Common myeloid progenitor, CD34-positive (primary cell): ENCODE results near the gene SFT2D3.

Experiments used
- CTCF ChIA-PET: fragments of 350-600 bp; sonication (Branson Sonifier 250); formaldehyde crosslinking; loops from one replicate; lab custom pipeline; 2021; ENCODE audit warnings: antibody characterized with exemption; lab: Charles Lee
- POLR2A ChIA-PET: fragments of 350-600 bp; sonication (Branson Sonifier 250); formaldehyde crosslinking; loops from one replicate; lab custom pipeline; 2021; ENCODE audit warnings: antibody characterized with exemption; lab: Charles Lee
- DNase-seq, 3 donors: peaks; one replicate each; pipeline versions ENCODE4 v3.0.0 to v3.0.0-alpha.2; 2013
- H3K27ac ChIP-seq, 2 experiments: 1 replicate in 1 of 2; 2 replicates in 1 of 2; pipeline ENCODE4 v1.7.0; 2013; ENCODE audit warnings: inconsistent platforms in 2 of 2, low read length in 2 of 2, mild to moderate bottlenecking in 2 of 2, low read depth in 1 of 2, moderate library complexity in 1 of 2; ENCODE audit not compliant: severe bottlenecking in 2 of 2, insufficient read depth in 1 of 2, poor library complexity in 1 of 2
- H3K27me3 ChIP-seq, 5 experiments: replicated peaks in 2 of 5; 1 replicate in 3 of 5; 2 replicates in 2 of 5; pipeline versions ENCODE4 v1.6.1 to v1.7.0; 2013; ENCODE audit warnings: low read length in 4 of 5, mild to moderate bottlenecking in 2 of 5, moderate library complexity in 2 of 5, inconsistent platforms in 1 of 5; ENCODE audit not compliant: insufficient read depth in 5 of 5, control insufficient read depth in 4 of 5
- H3K36me3 ChIP-seq, 4 experiments: 1 replicate in 2 of 4; 2 replicates in 2 of 4; pipeline versions ENCODE4 v1.6.1 to v1.7.0; 2013; ENCODE audit warnings: low read length in 3 of 4, control low read depth in 1 of 4, mild to moderate bottlenecking in 1 of 4; ENCODE audit not compliant: control insufficient read depth in 4 of 4, insufficient read depth in 4 of 4
- H3K4me1 ChIP-seq, 4 experiments: 1 replicate in 3 of 4; 2 replicates in 1 of 4; pipeline versions ENCODE4 v1.6.1 to v1.7.1; 2013; ENCODE audit warnings: low read length in 3 of 4, mild to moderate bottlenecking in 3 of 4, control low read depth in 1 of 4, inconsistent platforms in 1 of 4, moderate library complexity in 1 of 4; ENCODE audit not compliant: control insufficient read depth in 4 of 4, insufficient read depth in 4 of 4; ENCODE audit errors: control extremely low read depth in 1 of 4
- H3K4me3 ChIP-seq, 7 experiments: 1 replicate in 4 of 7; 2 replicates in 3 of 7; pipeline versions ENCODE4 v1.5.1 to v1.7.0; 2013; ENCODE audit warnings: mild to moderate bottlenecking in 7 of 7, low read length in 6 of 7, moderate library complexity in 6 of 7, inconsistent platforms in 2 of 7, low read depth in 2 of 7, control low read depth in 1 of 7; ENCODE audit not compliant: insufficient read depth in 4 of 7, control insufficient read depth in 1 of 7; ENCODE audit errors: extremely low read depth in 1 of 7
- H3K9me3 ChIP-seq, 5 experiments: 1 replicate in 4 of 5; 2 replicates in 1 of 5; pipeline versions ENCODE4 v1.6.1 to v1.7.1; 2013; ENCODE audit warnings: low read length in 4 of 5, mild to moderate bottlenecking in 2 of 5, inconsistent platforms in 1 of 5, low read depth in 1 of 5, moderate library complexity in 1 of 5; ENCODE audit not compliant: control insufficient read depth in 4 of 5, insufficient read depth in 2 of 5; ENCODE audit errors: control extremely low read depth in 1 of 5
- WGBS: methylation state at CpG from one replicate; pipeline ENCODE4 v1.1.5; 2013; ENCODE audit not compliant: insufficient coverage; 5-methylcytosine and 5-hydroxymethylcytosine counted together

Gene SFT2D3

DNA sequence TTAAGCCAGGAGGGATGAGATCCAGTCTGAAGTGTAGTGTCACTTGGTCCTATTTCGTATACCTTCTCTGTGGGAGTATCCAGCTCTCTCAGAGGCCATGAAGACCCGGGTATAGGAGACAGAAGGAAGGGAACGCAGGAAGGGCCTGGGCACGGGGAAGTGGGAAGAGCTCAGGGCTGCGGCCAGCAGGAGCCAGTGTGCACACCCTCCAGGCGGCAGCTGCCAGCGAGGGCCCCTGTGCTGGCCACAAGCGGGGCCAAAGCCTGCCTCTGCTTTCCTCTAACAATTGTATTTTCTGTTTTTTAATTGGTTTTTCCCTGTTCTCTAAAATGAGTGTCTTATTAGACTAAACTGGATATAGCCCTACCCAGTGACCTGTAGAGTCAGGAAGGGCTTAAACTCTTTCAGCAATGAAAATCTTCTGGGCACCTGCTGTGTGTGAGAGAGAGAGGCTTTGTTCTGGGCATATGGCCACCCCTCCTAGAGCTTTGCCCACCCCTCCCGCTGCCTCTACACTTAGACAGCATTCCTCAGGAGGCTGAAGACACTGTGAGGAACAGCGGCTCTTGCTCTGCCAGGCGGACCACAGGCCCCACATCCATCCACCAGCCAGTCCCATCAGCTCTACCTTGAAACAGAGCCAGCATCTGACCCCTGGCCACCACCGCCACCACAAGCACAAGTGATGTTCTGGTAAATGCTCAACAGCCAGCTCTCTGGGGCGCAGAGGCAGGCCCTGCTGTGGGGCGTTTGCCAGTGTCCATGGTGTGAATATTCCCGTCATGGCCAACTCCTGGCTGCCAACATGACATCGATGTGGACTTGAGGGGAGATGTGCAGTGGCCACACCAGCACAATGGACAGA lies 45.9 kb upstream of the SFT2D3 start:
- H3K9me3 ChIP-seq: no peaks in the 10 kb centered on the region
- no peak overlapping the region for H3K27ac ChIP-seq
- WGBS: 97% methylated on average over 11 of the region's 16 CpGs
- CTCF ChIA-PET: interaction anchor here (0.6 to 9.0 kb wide), 4 partner anchors 8 to 65 kb away, joined by 3 to 89 read pairs (median 3); no protein-coding TSS in a partner anchor
- peaks cover 0 to 27% (median 20%) of the 10 kb centered on the region in 4 experiments for H3K4me1 ChIP-seq
- H3K4me3 ChIP-seq: no peak overlapping the region
- POLR2A ChIA-PET: no interaction called here
- no peak for DNase-seq
- H3K27me3 ChIP-seq: no peaks in the 10 kb centered on the region
- H3K36me3 ChIP-seq: no peaks in the 10 kb centered on the region

DNA sequence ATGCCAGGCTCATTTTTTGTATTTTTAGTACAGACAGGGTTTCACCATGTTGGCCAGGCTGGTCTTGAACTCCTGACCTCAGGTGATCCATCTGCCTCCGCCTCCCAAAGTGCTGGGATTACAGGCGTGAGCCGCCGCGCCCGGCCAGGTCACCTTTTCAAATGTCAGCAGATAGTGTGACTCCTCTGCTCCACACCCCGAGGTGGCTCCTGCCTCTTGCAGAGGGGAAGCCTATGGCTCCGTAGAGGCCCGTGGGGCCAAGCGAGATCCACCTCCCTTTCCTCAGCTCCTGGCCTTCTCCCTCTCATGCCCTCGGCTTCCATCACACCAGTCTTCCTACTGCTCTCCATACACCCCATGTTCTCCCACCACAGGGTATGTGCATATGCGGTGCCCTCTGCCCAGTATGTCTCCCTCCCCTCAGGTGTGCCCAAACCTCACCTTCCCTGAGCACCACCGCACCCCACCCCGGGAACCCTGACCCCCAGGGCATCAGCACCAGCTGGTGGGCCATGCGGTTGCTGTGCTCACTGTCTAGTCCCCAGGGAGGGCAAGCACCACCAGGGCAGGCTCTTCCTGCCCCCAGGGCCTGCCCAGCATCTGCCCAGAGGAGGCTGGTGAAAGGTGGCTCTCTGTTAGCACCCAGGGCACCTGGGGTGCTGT lies 44.6 kb upstream of the SFT2D3 start:
- CTCF ChIA-PET: interaction anchor here (0.7 to 2.0 kb wide), 3 partner anchors 9 to 271 kb away, joined by 3 to 6 read pairs (median 4); no protein-coding TSS in a partner anchor
- H3K4me3 ChIP-seq: no peak overlapping the region
- POLR2A ChIA-PET: no interaction called here
- H3K27ac ChIP-seq: no peak overlapping the region
- H3K4me1 ChIP-seq: peaks cover 0 to 27% (median 20%) of the 10 kb centered on the region in 4 experiments
- H3K9me3 ChIP-seq: no peaks in the 10 kb centered on the region
- H3K27me3 ChIP-seq: no peaks in the 10 kb centered on the region
- WGBS: over 99% methylated on average over 12 of the region's 15 CpGs
- DNase-seq: no peak
- H3K36me3 ChIP-seq: no peaks in the 10 kb centered on the region

DNA sequence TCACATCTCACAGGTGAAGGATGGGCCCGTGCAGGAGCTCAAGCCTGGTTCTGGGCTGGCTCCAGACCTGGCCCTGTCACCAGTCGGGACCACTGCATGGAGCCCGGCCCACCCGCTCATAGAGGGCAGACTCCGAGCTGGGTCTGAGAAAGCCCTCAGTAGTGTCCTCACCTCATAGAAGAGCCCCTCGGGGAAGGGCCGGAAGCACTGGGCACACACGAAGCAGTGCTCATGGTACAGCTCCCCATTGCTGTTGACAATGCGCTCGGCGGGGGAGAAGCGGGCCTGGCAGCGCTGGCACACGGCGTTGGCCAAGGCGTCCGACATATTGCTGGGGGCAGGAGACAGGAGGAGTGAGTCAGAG lies 44.1 kb upstream of the SFT2D3 start:
- no peak overlapping the region for H3K27ac ChIP-seq
- H3K9me3 ChIP-seq: no peaks in the 10 kb centered on the region
- ChIA-PET POLR2A (no interaction called here), CTCF (interaction anchor here (1.3 to 2.0 kb wide), 2 partner anchors 9 to 19 kb away, joined by 4 to 6 read pairs; no protein-coding TSS in a partner anchor)
- no peak for DNase-seq
- H3K36me3 ChIP-seq: no peaks in the 10 kb centered on the region
- 92% methylated on average over 17 of the region's 17 CpGs for WGBS
- peaks cover 0 to 3% (median 0%) of the 10 kb centered on the region in 5 experiments for H3K27me3 ChIP-seq
- no peak overlapping the region for H3K4me3 ChIP-seq
- H3K4me1 ChIP-seq: peaks cover 0 to 27% (median 16%) of the 10 kb centered on the region in 4 experiments

DNA sequence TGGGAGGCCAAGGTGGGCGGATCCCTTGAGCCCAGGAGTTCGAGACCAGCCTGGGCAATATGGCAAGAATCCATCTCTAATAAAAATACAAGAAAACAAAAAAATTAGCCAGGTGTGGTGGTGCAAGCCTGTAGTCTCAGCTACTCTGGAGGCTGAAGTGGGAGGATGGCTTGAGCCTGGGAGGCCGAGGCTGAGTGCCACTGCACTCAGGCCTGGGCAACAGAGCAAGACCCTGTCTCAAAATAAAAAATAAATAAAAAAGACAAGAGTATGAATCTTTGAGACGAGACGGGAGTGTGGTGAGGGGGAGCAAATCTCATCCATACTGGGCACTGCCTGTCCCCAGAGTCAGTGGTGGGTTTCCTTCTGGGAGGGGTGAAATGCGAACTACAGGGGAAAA lies 43.2 kb upstream of the SFT2D3 start:
- H3K27me3 ChIP-seq: peaks cover 0 to 9% (median 4%) of the 10 kb centered on the region in 5 experiments
- ChIA-PET CTCF (interaction anchor here (1.3 to 2.0 kb wide), 2 partner anchors 10 to 19 kb away, joined by 4 to 6 read pairs; no protein-coding TSS in a partner anchor), POLR2A (no interaction called here)
- H3K4me1 ChIP-seq: peaks cover 0 to 18% (median 7%) of the 10 kb centered on the region in 4 experiments
- no peak overlapping the region for H3K4me3 ChIP-seq
- no peak for DNase-seq
- no peaks in the 10 kb centered on the region for H3K36me3 ChIP-seq
- H3K9me3 ChIP-seq: no peaks in the 10 kb centered on the region
- no peak overlapping the region for H3K27ac ChIP-seq
- WGBS: 95% methylated on average over 2 of the region's 6 CpGs

DNA sequence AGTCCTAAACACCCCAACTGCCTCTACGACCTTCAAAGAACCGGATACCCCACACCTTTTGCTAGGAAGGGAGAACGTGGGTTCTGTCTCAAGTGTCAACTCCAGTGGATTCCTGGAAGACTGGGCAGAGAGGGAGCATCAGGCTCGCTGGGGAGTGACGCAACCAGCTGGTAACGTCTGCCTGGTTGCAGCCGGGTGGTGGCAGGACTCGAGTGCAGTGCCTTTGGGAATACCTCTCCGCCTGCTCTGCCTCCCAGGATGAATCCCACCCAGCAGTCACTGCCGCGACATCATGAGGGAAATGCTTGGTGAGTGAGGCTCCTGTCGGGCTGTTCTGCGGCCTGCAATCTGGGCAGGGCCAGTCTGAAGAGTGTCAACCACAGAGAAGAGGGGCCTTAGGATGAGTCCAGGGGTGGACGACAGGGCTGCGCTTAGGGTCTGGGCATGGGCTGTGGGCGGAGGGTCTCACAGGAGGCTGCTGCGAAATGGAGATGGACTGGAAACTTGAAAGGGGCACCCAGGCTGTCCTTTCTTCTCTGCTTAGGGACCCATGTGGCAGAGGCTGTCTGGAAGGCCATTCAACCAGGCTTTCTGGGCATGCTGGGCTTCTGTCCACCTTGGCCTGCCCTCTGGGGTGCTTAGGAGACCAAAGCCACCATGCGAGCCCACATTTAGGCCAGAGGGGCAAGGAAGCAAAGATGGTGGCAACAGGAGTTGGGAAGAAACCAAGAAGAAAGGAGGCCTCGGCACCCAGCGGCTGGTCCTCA lies 42.5 kb upstream of the SFT2D3 start:
- Histone ChIP-seq H3K36me3 (no peaks in the 10 kb centered on the region), H3K4me1 (peaks cover 0 to 14% (median 6%) of the 10 kb centered on the region in 4 experiments), H3K27me3 (peaks cover 0 to 16% (median 9%) of the 10 kb centered on the region in 5 experiments), H3K4me3 (no peak overlapping the region), H3K9me3 (no peaks in the 10 kb centered on the region), H3K27ac (no peak overlapping the region)
- ChIA-PET POLR2A (no interaction called here), CTCF (interaction anchor here (0.8 to 1.5 kb wide), 2 partner anchors 9 to 67 kb away, joined by 3 to 4 read pairs; no protein-coding TSS in a partner anchor)
- over 99% methylated on average over 13 of the region's 20 CpGs for WGBS
- DNase-seq: no peak

DNA sequence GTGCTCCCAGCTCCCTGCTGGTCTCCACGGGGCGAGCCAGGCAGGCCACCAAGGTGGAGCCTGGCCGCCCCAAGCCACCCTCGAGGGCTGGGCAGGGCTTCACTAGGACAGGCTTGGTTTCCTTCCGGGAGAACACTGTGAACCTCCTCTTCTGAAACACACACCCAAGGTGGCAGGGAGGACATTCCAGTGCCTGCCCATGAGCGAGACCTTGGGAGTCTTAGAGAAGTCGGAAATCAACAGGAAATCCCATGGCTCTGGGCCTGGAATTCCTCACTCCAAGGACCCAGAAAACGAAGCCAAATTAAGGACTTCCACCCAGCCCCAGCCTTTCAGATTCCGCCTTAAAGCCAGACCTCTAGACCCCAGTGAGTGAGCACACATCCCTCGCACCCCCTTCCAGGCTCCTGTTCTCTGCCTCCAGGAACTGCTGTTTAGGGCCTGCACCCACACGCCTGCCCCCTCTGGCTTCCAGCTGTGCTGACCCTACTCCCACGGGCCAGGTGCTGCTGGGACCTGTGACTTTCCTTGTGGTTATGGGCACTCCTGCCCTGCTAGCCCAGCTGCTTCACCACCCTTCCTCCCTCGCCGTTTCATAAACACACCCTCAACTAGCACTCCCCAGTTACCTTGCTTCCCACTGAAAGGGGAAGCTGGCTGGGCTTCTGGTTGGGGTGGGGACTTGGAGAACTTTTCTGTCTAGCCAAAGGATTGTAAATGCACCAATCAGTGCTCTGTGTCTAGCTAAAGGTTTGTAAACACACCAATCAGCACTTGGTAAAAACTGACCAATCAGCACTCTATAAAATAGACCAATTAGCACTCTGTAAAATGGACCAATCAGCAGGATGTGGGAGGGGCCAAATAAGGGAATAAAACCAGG lies 41.6 kb upstream of the SFT2D3 start:
- CTCF ChIA-PET: interaction anchor here (0.8 to 1.5 kb wide), 2 partner anchors 10 to 68 kb away, joined by 3 to 4 read pairs; no protein-coding TSS in a partner anchor
- peaks cover 0 to 14% (median 10%) of the 10 kb centered on the region in 4 experiments for H3K4me1 ChIP-seq
- POLR2A ChIA-PET: no interaction called here
- peak; percentile 15 to 75 (median 63) for DNase-seq
- 92% methylated on average over 9 of the region's 14 CpGs for WGBS
- H3K9me3 ChIP-seq: no peaks in the 10 kb centered on the region
- H3K36me3 ChIP-seq: no peaks in the 10 kb centered on the region
- peaks cover 0 to 24% (median 12%) of the 10 kb centered on the region in 5 experiments for H3K27me3 ChIP-seq
- no peak overlapping the region for H3K27ac ChIP-seq
- H3K4me3 ChIP-seq: peak overlapping the region in 1 of 7 experiments; percentile 16
